ENCODE measurements around the gene LPIN1.

GRCh38 chr2:11750917-11751316 lies 4.5 kb downstream of the LPIN1 start:
- TF ChIP-seq POLR2A (IDR thresholded peaks at IDR 0.05; ENCODE audit: low read length) (no peak), GATA1 (IDR thresholded peaks at IDR 0.05; ENCODE audit: low read depth, low read length) (no peak)
